GM18867 (cell line): ENCODE data around the gene GDF2.

Source experiments
- ATAC-seq: cut with Tn5 transposase; IDR thresholded peaks from one replicate; pipeline ENCODE4 v1.9.1; 2021; ENCODE audit warnings: mild to moderate bottlenecking, moderate library complexity; ENCODE audit not compliant: unreplicated experiment

GDF2 gene

GRCh38 chr10:47290338-47290737, 31.9 kb upstream of the GDF2 start:
- ATAC-seq, result no peak

- ATAC-seq, result no peak
These were observed 30.6 kb upstream of the GDF2 start for GRCh38 chr10:47291682-47292081.

GRCh38 chr10:47294057-47294456, 28.2 kb upstream of the GDF2 start:
- ATAC-seq, result no peak

- ATAC-seq, result no peak
These were observed 27.8 kb upstream of the GDF2 start for GRCh38 chr10:47294501-47294900.

DNA sequence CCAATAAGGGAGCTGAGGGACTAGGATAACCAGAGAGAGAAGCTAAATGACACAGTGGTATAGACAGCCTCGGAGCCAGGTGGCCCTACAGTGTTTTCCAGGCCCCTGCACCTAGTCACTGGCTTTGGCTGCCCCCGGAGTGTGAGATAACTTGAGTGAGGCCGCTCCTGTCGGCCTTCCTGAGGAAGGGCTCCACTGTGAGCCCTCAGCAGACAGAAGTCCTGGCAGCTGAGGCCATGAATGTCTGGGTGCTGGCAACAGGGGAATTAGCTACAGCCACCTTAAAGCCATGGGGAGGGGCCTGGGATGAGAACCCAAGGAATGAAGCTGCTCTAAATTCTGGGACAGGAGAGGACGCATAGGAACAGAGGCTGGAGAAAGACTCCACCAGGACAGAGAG, 26.8 kb upstream of the GDF2 start:
- no peak for ATAC-seq

- ATAC-seq, result no peak
These were observed 25.9 kb upstream of the GDF2 start for GRCh38 chr10:47296156-47296894.

- no peak for ATAC-seq
These were observed 25.3 kb upstream of the GDF2 start for GRCh38 chr10:47296941-47297340.

- ATAC-seq, result no peak
These were observed 24.3 kb upstream of the GDF2 start for GRCh38 chr10:47297866-47298540.

GRCh38 chr10:47298715-47299114, 23.5 kb upstream of the GDF2 start:
- ATAC-seq, result no peak

DNA sequence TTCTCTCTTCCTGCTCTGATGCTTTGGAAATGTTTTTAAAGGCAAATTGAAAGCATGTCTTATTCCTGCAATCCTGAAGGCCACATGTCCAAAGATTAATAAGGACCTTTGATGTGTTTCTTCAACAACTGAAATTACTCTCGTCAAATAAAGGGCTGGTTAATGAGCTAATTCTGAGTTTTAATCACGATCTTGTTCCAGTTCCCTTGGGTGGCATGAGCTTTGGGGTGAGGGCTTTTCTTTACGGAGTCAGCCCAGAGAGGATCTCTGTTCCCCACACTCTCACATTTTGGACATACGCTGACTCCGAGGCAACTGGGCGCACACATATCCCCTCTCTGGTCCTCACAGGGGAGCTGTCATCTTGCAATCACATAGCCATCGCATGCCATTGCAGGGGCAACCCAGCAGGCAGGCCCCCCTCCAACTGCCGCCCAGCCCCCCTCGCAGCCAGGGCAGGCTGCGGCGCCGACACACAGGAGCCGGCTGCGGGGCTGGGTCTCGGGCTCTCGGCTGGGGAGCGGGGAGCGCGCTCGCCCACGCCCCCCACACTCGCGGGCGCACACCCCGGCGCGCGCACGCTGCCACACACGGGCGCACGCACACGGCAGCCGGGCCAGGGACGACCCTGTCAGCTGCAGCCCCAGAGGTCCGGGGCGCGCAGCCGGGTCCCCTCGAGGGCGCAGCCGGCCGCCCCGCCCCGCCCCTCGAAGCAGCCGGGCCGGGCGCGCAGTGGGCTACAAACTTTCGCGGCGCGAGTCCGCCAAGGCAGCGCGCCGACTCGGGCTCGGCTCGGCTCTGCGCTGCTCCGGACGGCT, 22.4 kb upstream of the GDF2 start, which contains the start of gene GDF10:
Gene GDF10, plus strand, starts transcription at position 587 of the 818 bp plus-strand sequence. CDS start 455 bp downstream, outside the sequence.
- ATAC-seq, result no peak

GRCh38 chr10:47300429-47300931, 21.8 kb upstream of the GDF2 start:
- ATAC-seq, result no peak

GRCh38 chr10:47301833-47302232, 20.4 kb upstream of the GDF2 start:
- no peak for ATAC-seq

- ATAC-seq, result no peak
These were observed 19.1 kb upstream of the GDF2 start for GRCh38 chr10:47303105-47303504.

DNA sequence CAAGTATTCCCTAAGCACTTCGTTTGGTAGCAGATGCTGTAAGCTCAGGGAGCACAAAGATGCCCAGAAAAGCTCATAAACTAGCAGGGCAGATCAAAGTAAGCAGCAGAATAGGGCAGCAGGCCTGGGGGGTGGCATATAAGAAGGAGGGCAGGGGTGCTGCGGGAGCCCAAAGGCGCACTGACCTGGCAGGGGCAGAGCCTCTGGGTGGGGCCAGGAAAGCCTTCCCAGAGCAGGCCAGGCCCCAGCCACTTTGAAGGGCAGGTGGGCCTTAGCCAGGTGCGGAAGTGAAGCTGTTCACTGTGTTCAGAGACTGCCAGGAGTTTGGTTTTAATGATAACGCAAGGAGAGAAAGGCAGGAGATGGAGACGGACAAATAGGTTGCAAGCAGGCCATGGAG, 18.4 kb upstream of the GDF2 start:
- no peak for ATAC-seq

GRCh38 chr10:47305566-47305965, 16.7 kb upstream of the GDF2 start:
- no peak for ATAC-seq

DNA sequence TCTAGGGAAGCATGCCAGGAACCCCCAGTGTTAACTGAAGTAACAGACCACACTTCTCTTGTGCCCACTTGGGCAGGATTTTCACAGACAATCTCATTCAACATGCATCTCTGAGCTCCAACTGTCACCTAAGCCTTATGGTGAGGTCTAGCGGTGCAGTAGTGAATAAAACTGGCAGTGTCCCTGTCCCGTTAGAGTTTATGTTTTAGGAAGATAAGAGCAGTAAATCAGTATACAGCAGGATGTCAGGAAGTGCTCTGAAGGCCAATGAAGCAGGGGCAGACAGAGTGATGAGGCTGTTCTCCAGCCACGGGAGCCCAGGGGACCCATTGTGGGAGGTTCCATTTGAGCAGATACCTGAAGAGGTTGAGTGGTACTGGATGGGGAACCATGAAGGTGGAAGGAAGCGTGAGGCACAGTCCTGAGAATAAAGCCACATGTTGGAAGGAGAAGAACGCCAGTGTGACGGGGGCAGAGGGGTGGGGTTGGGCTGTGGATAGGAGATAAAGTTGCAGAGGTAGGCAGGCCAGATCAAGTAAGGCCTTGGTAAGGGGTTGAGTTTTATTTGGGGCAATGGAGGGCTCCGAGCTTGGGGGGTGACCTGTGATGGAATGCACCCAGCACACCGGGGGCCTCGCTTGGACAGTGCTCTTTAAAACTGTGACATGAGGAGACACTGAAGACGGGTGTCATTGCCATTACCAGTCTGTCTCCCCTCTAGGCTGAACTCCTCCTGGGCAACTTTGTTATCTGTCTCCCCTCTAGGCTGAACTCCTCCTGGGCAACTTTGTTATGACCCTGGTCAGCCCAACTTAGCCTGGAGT, 15.7 kb upstream of the GDF2 start:
- no peak for ATAC-seq

DNA sequence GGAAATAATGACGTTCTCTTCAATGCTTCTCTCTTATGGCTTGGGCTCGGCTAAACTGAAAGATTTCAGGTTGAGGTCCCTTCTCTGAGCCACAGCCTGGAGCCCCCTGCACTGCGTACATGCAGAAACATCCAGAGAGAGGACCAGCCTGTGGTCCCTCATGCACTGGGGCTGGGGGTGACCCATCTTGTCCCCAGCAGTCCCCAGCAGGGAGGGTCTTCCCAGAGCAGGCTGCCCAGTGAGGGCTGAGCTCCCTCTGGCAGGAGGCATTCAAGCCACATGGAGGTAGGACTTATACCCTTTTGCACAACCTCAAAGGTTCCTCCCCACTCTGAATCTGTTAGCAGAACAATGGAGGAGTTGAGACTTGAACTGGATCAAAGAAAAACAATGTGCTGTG, 14.9 kb upstream of the GDF2 start:
- no peak for ATAC-seq

DNA sequence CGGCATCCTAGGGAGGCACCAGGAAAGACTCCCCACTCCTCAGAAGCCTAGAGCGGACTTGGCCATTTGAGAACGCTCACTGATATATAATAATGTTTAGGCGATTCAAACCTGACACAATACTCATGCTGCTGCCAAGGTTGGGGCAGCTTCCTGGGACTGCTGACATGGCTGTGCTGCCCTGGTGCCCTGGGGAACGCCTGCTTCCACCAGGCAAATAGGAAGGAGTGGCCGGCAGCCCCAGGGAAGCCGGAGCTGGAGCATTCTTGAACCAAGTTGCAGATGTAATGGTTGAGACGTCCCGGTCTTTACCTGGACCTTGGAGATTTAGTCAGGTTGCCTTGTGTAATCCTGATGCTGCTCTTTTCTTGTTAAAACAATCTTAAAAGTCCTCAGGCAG, 13.5 kb upstream of the GDF2 start:
- no peak for ATAC-seq

- no peak for ATAC-seq
These were observed 12.7 kb upstream of the GDF2 start for GRCh38 chr10:47309408-47310089.

- no peak for ATAC-seq
These were observed 12.2 kb upstream of the GDF2 start for GRCh38 chr10:47310090-47310505.
